Measurements from ENCODE around the gene TPST2.

- TF ChIP-seq CTCF (IDR thresholded peaks at IDR 0.05) (no peak), POLR2A (IDR thresholded peaks at IDR 0.05; ENCODE audit: low read depth) (no peak), EP300 (IDR thresholded peaks at IDR 0.05) (no peak)
These were observed 42.1 kb downstream of the TPST2 start for GRCh38 chr22:26547837-26548236.
